Activated CD4-positive, CD25-positive, alpha-beta regulatory T cell treated with anti-CD3 and anti-CD28 coated beads, Interleukin-2, amount 50 U/mL, for 24 hours (primary cell): Measurements from ENCODE around the gene MFSD2A.
"Not testable (repeated sequence)": the region's sequence is repeated elsewhere in the genome, so short reads cannot be mapped to it uniquely, and the experiment has no call there.

Experiments
- ATAC-seq, 2 donors: fragments of 150-1000 bp; cut with Tn5 transposase; one replicate each; pipeline ENCODE4 v1.10.0; 2021; ENCODE audit warnings: mild to moderate bottlenecking in 1 of 2, moderate library complexity in 1 of 2

MFSD2A gene

GRCh38 chr1:39954870-39955546 is at the start of gene MFSD2A:
MFSD2A (plus strand) TSS chr1:39955145; CDS start chr1:39955293, 148 bp downstream.
- ATAC-seq, result peak; percentile 93 to 95

DNA sequence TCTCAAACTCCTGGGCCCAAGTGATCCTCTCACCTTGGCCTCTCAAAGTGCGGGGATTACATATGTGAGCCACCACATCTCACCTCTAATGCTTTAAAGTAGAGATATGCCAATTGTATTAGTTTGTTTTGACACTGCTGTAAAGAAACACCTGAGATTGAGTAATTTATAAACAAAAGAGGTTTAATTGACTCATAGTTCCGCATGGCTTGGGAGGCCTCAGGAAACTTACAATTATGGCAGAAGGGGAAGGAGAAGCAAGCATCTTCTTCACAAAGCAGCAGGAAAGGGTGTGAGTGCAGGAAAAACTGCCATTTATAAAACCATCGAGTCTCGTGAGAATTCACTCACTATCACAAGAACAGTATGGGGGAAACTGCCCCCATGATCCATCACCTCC is 49.8 kb upstream of the MFSD2A start:
- no peak for ATAC-seq

DNA sequence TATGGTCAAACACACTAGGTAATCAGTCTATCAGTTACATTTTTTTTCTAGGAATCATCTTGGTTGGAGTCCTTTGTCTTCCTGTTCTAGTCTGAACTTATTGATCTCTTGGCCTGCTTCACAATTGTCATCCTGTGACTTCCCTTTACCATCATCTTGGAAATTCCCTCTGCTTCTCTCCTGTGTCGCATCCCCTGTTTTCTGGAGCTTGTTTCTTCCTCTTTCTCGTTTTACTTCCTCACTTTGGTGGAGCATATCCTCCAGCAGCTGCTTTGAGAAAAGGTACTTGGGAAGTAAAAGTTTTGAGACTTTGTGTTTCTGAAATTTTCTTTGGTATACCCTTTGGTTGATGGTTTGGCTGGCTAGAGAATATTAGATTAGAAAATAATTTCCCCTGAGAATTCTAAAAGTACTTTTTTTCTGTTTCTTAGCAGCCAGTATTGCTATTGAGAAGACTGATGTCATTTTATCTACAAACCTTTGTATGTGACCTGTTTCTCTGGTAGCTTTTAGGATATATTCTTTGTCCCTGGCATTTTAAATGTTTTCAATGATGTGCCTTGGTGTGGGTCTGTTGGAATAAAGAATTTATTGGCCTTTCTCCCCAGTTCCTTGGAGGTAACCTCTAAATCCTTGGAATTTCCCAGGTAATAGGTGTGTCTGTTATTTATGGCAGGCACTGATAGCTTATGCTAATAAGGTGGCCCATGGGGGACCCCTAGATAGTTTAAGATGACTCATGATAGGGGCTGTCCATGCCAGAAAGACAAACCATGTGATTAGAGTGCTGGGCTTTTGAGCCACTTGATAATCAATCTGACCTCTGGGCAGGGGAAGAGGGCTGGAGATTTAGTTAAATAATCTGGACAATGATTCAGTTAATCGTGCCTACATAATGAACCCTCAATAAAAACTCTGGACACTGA is 47.2 kb upstream of the MFSD2A start:
- ATAC-seq, result no peak

- no peak for ATAC-seq
Measured at GRCh38 chr1:39908534-39908933, 46.4 kb upstream of the MFSD2A start.

- no peak for ATAC-seq
Measured at GRCh38 chr1:39910263-39910662, 44.7 kb upstream of the MFSD2A start.

GRCh38 chr1:39913136-39913535 is 41.8 kb upstream of the MFSD2A start:
- not testable (repeated sequence) for ATAC-seq

DNA sequence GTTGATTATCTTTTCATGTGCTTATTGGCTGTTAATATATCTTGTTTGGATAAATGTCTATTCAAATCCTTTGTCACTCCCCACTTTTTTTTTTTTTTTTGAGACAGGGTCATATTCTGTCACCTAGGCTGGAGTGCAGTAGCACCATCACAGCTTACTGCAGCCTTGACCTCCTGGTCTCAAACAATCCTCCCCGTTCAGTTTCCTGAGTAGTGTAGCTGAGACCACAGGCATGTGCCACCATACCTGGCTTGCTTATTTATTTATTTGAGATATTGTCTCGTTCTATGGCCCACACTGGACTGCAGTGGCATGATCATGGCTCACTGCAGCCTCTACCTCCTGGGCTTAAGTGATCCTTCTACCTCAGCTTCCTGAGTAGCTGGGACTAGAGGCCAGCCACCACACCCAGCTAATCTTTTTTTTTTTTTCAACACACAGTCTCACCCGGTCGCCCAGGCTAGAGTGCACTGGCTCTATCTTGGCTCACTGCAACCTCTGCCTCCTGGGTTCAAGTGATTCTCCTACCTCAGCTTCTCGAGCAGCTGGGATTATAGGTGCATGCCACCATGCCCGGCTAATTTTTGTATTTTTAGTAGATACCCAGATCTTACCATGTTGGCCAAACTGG is 39.3 kb upstream of the MFSD2A start:
- ATAC-seq, result no peak

- no peak for ATAC-seq
Measured at GRCh38 chr1:39917825-39918224, 37.1 kb upstream of the MFSD2A start.

GRCh38 chr1:39919545-39919944 is 35.4 kb upstream of the MFSD2A start:
- ATAC-seq, result peak; percentile 79 to 93

DNA sequence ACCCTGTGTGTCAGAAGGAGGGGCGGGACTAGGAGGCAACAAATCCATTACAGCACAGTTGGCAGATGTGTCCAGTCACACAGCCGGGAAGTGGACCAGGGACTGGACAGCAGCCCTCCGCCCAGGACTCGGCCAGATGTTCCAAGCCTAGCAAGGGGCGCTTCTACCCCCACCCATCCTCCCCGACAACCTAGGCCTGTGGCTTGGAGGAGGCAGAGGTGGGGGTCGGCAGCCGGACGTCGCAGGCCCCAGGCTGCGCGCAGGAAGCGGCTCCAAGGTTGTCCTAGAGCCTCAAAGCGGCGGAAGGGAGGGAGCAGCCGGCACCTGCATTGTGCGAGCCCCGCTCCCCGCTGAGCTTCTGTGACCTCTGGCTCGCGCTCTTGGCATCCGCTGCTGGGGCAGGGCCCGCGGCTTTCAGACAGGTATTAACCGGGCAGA is 32.7 kb upstream of the MFSD2A start:
- ATAC-seq, result no peak

DNA sequence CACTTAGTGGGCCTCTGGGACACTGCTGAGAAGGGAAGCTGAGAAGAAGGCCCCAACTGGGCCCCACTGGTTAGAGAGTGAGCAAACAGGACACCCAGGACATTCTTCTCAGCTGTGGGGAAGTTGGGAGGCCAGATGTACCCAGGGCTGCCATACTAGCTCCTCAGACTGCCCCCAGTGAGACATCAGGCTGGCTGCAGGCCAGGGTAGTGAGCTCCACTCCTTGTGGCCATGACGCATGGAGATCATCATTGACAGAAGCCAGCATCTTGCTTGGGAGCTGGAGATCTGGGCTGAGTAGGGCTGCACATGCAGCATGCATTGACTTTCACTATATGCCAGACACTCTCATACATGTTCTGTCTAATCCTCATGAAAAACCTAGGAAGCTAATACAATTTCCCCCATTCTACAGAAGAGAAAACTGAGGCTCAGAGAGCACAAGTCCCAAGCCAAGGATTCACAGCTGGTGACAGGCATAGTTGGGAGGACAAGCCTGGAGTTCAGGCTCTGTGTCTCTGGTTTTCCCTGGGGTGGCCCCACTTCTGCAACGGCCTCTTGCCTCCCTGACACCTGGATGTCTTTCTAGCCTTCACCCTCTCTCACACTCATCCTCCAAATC is 29.1 kb upstream of the MFSD2A start:
- no peak for ATAC-seq

DNA sequence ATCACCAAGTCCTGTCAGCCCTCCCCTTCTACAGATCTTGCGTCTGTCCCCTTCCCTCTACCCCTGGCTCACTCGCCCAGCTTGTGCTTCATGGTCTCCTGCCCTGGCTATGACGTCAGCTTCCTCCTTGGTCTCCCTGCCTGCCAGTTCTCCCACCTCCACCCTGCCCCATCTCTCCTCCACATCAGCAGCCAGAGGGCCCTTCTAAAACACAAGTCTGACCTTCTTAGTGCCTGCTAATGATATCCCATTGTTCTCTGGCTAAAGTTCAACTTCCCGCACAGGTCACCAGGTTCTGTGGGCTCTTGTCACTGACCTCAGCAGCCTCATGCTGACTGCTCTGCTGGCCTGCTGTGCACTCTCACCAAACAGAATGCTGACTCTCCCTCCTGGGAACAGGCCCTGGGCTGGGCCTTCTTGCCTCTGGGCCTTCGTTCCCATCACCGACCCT is 28.6 kb upstream of the MFSD2A start:
- no peak for ATAC-seq

GRCh38 chr1:39926820-39927219 is 28.1 kb upstream of the MFSD2A start:
- no peak for ATAC-seq

- ATAC-seq, result no peak
Measured at GRCh38 chr1:39927538-39927937, 27.4 kb upstream of the MFSD2A start.

DNA sequence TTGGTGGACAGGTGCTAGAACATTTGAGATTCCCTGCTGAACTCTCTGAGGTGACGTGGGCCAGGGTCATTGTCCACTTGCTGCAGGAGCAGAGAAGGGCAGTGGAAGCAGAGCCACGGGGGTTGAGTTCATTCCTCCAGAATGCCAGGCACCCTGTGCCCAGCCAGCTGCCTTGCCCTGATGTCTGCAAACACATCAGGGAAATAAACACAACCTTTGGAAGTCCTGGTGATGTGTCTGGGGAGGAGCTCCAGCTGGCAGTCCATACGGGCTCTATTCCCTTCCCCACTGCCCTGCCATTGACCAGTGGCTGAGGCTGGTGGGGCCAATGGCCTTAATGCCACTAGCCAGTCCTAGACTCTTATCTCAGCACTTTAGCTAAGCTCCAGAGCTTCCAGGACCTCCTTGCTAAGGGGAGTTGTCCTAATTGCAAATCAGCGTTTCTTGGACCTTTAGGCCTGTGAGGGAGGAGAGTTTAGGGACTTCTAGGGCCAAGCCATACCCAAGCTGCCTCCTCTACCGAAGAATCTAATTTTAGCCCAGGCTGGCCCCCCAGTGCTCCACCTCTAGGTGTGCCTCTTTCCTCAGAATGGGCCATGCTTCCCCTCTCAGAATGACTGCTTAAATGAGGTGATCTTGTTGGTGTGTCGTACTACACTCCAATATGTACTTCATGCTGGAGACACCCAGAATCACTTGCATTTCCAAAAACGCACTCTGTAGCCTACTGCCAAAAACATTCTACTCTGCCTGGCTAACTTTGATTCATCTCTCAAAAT is 25.9 kb upstream of the MFSD2A start:
- ATAC-seq, result no peak

DNA sequence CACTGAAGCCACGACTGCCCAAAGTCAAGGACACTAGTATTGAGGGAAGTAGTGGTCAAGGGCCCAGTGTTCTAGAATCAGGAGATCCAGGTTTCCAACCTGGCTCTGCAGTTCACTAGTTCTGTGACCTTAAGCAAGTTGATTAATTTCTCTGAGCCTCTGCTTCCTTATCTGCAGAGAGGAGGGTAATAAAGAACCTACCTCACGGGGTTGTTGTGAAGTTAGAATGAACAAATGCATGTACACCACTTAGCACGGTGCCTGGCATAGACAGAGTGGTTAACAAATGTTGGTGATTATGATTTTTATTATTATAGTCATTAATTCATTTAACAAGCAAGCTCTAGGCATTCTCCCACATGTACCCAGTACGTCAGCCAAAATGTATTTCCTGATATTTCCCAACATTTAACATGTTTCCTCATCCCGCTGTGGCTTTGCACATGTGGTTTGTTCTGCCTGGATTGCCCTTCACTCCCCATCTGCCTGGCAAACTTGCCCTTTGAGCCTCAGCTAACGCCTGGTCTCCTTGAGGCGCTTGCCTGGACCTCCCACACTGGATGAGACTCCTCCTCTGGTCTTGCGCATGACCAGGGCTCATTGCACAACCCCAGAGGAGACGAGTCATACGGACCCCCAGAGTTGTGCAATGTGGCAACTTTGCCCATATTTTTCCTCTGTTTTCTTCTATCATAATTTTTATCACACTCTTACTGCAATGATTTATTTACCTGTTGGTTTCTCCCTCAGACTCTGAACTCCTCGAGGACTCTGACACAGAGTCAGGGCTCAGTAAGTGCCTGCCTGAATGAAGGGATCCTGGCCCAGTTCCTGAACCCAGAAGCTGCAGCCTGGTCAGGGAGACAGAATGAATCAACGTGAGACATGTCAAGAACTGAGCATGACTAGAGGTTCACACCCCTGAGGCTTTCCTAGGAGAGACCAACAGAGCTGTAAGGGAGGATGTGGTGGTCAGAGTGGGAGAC is 20.7 kb upstream of the MFSD2A start:
- no peak for ATAC-seq

GRCh38 chr1:39936724-39937491 is 18.0 kb upstream of the MFSD2A start:
- no peak for ATAC-seq

GRCh38 chr1:39938856-39939255 is 16.1 kb upstream of the MFSD2A start:
- ATAC-seq, result no peak

DNA sequence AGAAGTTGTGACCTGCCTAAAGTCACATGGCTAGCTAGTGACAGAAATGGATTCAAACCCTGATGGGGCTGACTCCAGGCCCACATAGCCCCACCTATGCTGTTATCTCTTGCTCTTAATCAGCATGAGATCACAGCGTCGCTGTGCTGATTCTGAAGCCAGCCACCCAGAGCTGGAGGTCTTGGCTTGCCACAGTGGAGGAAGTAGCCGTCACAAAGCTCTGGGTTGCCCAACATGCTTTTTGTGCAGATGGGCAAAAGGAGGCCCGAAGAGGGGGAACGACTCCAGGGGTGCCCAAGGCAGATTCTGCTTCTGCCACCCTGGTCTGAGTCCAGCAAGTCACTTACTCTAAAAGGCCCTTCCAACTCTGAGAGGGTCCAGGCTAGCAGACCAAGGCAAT is 14.7 kb upstream of the MFSD2A start:
- ATAC-seq, result no peak
